Lung (tissue), 12 donors: ENCODE results near the gene ABR. TPM values are rescaled to one million over a fixed set of nuclear protein-coding genes. Genes with fewer than 3 reads are reported as not detected.
A peak's percentile ranks its signal among the peaks of the same experiment; 100 is the strongest.

Experiments used
- ATAC-seq: fragments of 200-7000 bp; cut with Tn5 transposase; one replicate; pipeline ENCODE4 v1.9.1; 2020; ENCODE audit warnings: moderate number of reproducible peaks; ENCODE audit not compliant: insufficient read depth, low FRiP score
- DNase-seq, 3 donors: peaks; one replicate each; pipeline ENCODE4 v3.0.0-alpha.2; 2013 to 2017
- H3K27ac ChIP-seq, 2 donors: one replicate each; pipeline ENCODE4 v1.5.1; 2013; ENCODE audit warnings: mild to moderate bottlenecking in 2 of 2, moderate library complexity in 2 of 2, control low read depth in 1 of 2, inconsistent platforms in 1 of 2, low read depth in 1 of 2, low read length in 1 of 2
- H3K27me3 ChIP-seq, 3 donors: one replicate each; pipeline ENCODE4 v1.5.1; 2013; ENCODE audit warnings: low read length in 2 of 3; ENCODE audit not compliant: control insufficient read depth in 3 of 3, insufficient read depth in 3 of 3
- H3K36me3 ChIP-seq, 4 donors: one replicate each; pipeline ENCODE4 v1.5.1; 2013; ENCODE audit warnings: low read length in 4 of 4, mild to moderate bottlenecking in 1 of 4, moderate library complexity in 1 of 4; ENCODE audit not compliant: control insufficient read depth in 4 of 4, insufficient read depth in 4 of 4
- H3K4me1 ChIP-seq, 5 donors: one replicate each; pipeline ENCODE4 v1.5.1; 2013; ENCODE audit warnings: low read length in 5 of 5, mild to moderate bottlenecking in 2 of 5, moderate library complexity in 1 of 5; ENCODE audit not compliant: control insufficient read depth in 5 of 5, insufficient read depth in 5 of 5
- H3K4me3 ChIP-seq: one replicate; pipeline ENCODE4 v1.5.1; 2013; ENCODE audit warnings: mild to moderate bottlenecking, control low read depth, moderate library complexity
- H3K9ac ChIP-seq, 2 donors: one replicate each; pipeline ENCODE4 v1.5.1; 2013; ENCODE audit warnings: low read length in 2 of 2, control low read depth in 1 of 2; ENCODE audit not compliant: insufficient read depth in 1 of 2
- H3K9me3 ChIP-seq, 4 donors: one replicate each; pipeline ENCODE4 v1.5.1; 2013; ENCODE audit warnings: low read length in 3 of 4, mild to moderate bottlenecking in 1 of 4, moderate library complexity in 1 of 4; ENCODE audit not compliant: control insufficient read depth in 4 of 4, insufficient read depth in 3 of 4
- CTCF ChIP-seq: IDR thresholded peaks from 2 replicates; pipeline ENCODE4 v1.5.1; 2012; ENCODE audit warnings: mild to moderate bottlenecking; ENCODE audit errors: control extremely low read depth, extremely low read depth
- WGBS, 2 donors: extraction: QIAGEN DNeasy Blood & Tissue Kit; methylation state at CpG; one replicate each; pipeline ENCODE4 v1.1.7; 2013; 5-methylcytosine and 5-hydroxymethylcytosine counted together
- polyA plus RNA-seq, 2 donors: library from polyadenylated mRNA; stranded (reverse); fragments of 200-250 nt; gene quantifications; one replicate each; pipeline ENCODE4 v1.2.1, GENCODE V29; 2013
- total RNA-seq, 2 donors: library from RNA; depleted of rRNA in 1 of 2; stranded (reverse); fragments of >200 nt in 1 of 2; gene quantifications; one replicate each; pipeline ENCODE4 v1.2.1, GENCODE V29; 2014 to 2021
- donor health status: control.
- donor health status: control.
- donor health status: Bipolar disorder and iron deficiency.
- donor health status: healthy.
- donor health status: DM: yes; HTN: yes; CAD: no.

ABR gene
- total and polyA plus RNA-seq, 4 donors, result 54.8 to 187 (median 70.2) TPM

DNA sequence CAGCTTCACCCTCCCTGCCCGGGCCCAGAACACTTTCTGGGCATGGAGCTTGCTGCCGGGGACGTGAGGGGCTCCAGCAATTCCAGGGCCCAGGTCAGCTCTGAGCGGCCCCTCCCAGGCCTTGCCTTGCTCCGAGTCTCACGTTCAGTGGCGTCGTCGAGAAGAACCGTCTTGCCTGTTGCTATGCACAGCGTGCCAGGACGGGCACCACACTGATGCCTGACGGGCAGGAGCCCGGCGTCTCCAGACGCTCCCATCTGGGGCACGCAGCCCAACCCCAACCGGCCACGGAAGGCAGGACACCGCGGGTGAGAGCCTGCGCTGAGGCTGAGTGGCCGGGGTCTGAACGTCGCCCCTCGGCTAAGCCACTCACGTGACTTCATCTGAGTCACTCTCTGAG, 155.7 kb downstream of the ABR start:
- no peak for TF ChIP-seq CTCF
- H3K36me3 ChIP-seq, result peaks cover 0 to 40% (median 0%) of the 10 kb centered on the region in 4 donors
- no peaks in the 10 kb centered on the region for H3K27me3 ChIP-seq
- H3K4me3 ChIP-seq, result no peak overlapping the region
- ATAC-seq (no peak), DNase-seq (no peak)
- no peaks in the 10 kb centered on the region for H3K9me3 ChIP-seq
- no peak overlapping the region for H3K27ac ChIP-seq
- no peak overlapping the region for H3K9ac ChIP-seq
- peaks cover 0 to 18% (median 0%) of the 10 kb centered on the region in 5 donors for H3K4me1 ChIP-seq
- WGBS, 2 donors, result 95 to 96% methylated on average over 27 of the region's 27 CpGs

DNA sequence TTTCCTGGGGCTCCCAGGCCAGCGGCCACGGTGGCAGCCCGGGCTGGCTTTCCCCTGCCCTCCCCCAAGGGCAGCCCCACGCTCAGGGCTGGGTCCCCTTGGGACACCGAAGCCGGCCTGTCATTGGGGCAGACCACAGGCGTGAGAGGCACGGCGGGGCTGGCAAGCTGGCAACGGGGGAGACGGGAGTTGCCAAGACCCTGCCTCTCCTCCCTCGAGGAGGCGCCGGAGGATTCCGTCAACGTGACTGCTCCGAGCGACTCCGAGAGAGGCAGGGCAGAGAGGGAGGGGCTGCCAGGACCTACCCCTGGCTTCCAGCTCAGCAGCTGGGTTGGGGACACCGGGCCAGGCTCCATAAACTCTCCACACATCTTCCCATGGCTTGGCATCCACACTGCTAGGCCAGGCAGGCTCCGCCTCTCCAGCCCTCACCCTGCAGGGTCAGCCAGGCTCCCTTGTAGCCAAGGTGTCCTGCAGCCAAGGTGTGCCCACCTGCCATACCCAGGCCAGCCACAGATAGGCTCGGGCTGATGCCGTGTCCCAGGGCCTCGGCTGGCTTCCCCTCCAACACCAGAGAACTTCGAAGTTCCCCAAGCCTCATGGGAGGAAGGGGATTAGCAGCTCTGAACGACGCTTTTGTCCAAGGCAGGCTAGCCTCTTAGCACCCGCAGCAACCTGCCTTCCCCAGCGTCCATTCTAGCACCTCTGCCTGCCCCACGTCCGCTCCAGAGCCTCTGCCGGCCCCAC, 157.3 kb downstream of the ABR start:
- Histone ChIP-seq H3K9ac (no peak overlapping the region), H3K36me3 (peaks cover 0 to 38% (median 0%) of the 10 kb centered on the region in 4 donors), H3K4me3 (no peak overlapping the region), H3K4me1 (peaks cover 0 to 13% (median 0%) of the 10 kb centered on the region in 5 donors), H3K27me3 (no peaks in the 10 kb centered on the region), H3K27ac (peak overlapping the region; percentile 7 to 35), H3K9me3 (no peaks in the 10 kb centered on the region)
- DNase-seq, result peak in 2 of 3 donors; percentile 65 to 74
- TF ChIP-seq CTCF, result no peak
- 79 to 83% methylated on average over 23 to 32 of the region's 32 CpGs for WGBS, 2 donors
- no peak for ATAC-seq

GRCh38 chr17:1021147-1021546, 158.6 kb downstream of the ABR start:
- H3K27me3 ChIP-seq, result no peaks in the 10 kb centered on the region
- peak overlapping the region in 1 of 2 donors; percentile 3 for H3K27ac ChIP-seq
- peaks cover 0 to 2% (median 0%) of the 10 kb centered on the region in 4 donors for H3K9me3 ChIP-seq
- DNase-seq (no peak), ATAC-seq (no peak)
- peaks cover 0 to 13% (median 0%) of the 10 kb centered on the region in 5 donors for H3K4me1 ChIP-seq
- H3K4me3 ChIP-seq, result no peak overlapping the region
- TF ChIP-seq CTCF, result no peak
- peaks cover 0 to 31% (median 0%) of the 10 kb centered on the region in 4 donors for H3K36me3 ChIP-seq
- 89 to 93% methylated on average over 16 to 17 of the region's 17 CpGs for WGBS, 2 donors
- H3K9ac ChIP-seq, result no peak overlapping the region
